GM12875 (cell line): ENCODE measurements around the gene DNAH17.

Experiments
- H3K4me3 ChIP-seq: one replicate; pipeline ENCODE4 v1.5.1; 2011; ENCODE audit warnings: low read depth, low read length, control low read depth
- TF ChIP-seq, protein P1 (sequence below): IDR thresholded peaks from 2 replicates; pipeline ENCODE4 v1.5.1; 2011; ENCODE audit warnings: low read depth, mild to moderate bottlenecking, control low read depth, inconsistent platforms, low read length, moderate library complexity, borderline replicate concordance; ENCODE audit not compliant: insufficient read depth

The DNAH17 gene

DNA sequence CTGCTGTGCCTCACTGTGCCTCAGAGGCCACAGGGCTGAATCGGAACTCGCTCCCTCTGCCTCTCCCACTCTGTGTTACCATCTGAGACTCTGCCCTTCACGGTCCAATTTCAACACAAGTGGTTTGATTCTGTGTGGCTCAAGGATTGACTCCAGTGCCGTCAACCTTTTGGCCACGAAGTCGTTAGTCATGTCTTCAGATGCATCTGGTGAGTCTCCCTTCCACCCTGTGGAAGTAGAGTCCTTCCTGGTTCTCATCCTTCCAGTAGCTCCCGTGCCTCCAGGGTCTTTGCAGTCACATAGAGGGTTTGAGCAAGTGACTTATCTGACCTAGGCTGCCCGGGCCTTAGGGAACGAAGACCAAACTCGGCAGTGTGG, 147.6 kb downstream of the DNAH17 start:
- H3K4me3 ChIP-seq, result no peak overlapping the region
- TF ChIP-seq, protein P1, sequence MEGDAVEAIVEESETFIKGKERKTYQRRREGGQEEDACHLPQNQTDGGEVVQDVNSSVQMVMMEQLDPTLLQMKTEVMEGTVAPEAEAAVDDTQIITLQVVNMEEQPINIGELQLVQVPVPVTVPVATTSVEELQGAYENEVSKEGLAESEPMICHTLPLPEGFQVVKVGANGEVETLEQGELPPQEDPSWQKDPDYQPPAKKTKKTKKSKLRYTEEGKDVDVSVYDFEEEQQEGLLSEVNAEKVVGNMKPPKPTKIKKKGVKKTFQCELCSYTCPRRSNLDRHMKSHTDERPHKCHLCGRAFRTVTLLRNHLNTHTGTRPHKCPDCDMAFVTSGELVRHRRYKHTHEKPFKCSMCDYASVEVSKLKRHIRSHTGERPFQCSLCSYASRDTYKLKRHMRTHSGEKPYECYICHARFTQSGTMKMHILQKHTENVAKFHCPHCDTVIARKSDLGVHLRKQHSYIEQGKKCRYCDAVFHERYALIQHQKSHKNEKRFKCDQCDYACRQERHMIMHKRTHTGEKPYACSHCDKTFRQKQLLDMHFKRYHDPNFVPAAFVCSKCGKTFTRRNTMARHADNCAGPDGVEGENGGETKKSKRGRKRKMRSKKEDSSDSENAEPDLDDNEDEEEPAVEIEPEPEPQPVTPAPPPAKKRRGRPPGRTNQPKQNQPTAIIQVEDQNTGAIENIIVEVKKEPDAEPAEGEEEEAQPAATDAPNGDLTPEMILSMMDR, result no peak

DNA sequence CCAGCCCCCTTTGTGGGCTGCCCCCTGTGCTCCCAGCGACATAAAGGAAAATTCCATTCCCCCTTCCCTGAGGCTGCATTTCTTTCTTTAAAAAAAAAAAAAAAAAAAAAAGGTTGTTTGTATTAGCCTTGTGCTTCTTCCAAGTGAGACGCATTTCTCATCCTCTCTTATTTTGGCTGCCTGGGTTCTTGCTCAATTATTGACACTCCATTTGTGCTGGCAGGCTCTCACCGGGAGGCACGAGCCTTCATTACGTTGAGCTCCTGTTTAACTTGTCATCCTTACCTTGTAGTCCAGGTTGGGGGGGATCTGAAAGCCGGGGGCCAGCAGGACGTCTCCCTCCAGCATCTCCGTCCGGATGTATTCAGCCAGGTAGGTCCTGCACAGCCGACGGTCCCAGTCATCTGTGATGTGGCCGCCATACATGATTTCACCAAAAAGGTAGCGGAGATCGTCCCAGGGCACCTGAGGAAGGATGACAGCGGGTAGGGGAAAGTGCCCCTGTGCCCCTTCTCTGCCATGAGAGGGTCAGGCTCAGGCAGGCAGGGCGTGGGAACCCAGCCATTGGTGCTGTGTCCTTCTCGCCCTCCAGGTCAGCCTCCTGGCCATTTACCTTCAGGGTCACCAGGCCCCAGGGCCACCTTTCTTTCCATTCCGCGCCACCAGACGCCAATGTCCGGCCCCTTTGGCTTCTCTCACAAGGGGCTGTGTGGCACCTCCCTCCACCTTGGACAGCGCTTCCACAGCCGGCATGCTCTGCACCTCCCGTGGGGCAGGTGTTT, 148.2 kb downstream of the DNAH17 start:
- no peak overlapping the region for H3K4me3 ChIP-seq
- TF ChIP-seq, protein P1, result no peak

DNA sequence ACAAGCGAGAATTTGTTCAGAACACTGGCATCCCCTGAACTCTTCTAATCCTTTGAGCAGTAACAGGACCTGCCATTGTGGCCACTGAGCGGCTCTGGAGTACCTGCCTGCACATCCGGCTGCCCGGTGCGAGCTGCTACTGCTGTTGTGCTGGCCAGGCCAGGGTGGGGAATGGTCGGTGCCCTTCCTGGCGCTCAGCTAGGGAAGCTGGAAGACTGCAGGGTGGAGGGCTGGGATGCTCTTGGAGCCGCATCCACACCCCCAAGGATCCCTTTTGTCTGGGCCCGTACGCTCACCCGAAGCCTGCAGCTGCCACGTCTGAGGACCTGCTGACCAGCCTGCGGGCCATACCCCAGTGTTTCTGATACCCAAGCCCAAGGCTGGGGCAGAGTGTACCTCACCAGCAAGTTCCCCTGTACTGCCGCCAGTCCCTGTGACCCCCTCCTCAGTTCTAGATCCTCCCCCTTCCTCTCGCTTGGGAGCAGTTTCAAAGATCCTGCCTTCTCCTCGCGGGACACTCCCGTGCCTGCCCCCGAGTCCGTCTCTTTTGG, 149.1 kb downstream of the DNAH17 start:
- TF ChIP-seq, protein P1, result no peak

DNA sequence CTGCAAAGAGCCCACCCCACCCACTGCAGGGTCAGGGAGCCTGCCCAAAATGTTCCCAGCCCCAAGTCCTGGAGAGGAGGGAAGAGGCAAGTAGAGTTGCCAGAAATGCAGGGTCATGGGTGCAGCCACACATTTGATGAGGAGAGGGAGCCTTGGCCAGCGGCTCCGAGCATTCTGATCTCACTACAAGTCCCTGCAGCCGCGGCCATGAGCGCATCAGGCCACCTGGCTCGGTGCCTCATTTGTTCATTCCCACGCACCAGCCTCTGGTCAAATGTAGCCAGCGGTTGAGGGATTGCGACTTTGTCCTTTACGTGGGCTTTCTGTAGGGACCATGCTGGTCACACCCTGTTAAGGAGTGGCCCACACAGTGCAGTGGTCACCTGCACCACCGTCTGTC, 150.1 kb downstream of the DNAH17 start:
- no peak overlapping the region for H3K4me3 ChIP-seq
- TF ChIP-seq, protein P1, result no peak

More for the DNA sequence above, 149.1 kb downstream of the DNAH17 start:
- no peak overlapping the region for H3K4me3 ChIP-seq

DNA sequence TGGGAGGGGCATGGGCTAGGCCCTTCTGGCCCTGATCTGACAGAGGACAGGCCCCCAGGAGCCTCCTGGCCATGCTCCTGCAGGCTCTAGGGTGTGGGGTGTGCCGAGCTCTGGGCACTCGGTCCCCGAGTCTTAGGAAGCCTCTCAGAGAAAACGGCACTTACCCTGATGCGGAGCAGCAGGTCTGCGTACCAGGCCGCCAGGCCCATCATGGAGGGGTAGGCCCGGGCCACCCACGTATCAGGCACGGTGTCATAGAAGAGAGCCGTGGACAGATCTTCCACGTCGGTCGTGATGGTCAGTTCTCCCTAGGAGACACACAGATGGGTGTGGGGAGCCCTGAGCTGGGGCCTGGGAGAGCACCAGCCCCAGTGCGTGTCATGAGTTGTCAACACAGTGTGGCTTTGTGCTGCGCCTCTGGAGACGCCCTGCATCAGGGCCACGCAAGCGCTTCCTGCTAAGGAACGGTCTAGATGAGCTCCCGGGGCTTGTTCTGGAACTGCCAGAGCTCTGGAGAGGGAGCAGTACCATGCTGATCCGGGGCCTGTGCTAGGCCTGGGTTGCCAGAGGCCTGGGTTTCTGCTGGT, 150.8 kb downstream of the DNAH17 start:
- TF ChIP-seq, protein P1, result no peak
- no peak overlapping the region for H3K4me3 ChIP-seq

DNA sequence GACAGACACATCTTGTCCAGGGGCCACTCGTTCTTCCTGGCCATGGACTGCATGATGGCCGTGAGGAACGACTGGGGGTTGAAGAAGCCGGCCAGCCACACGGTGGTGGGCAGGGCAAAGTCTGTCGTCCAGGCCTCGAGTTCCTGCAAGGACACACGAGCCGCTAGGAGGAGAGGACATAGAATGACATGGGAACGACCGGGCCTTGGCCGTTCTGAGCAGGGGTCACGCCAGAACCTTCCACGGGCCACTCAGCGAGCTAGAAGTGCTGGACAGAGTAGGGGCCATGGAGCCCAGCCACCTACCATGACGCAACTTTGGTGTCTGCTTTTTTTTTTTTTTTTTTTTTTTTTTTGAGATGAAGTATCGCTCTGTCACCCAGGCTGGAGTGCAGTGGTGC, 151.8 kb downstream of the DNAH17 start:
- no peak overlapping the region for H3K4me3 ChIP-seq
- TF ChIP-seq, protein P1, result no peak
